Ishikawa (cell line): Measurements from ENCODE around the gene RANBP9.

Source experiments
- CEBPB ChIP-seq: IDR thresholded peaks from 2 replicates; pipeline ENCODE4 v1.6.1; 2012
- EGR1 ChIP-seq: IDR thresholded peaks from 2 replicates; pipeline ENCODE4 v1.6.1; 2012
- EP300 ChIP-seq: IDR thresholded peaks from 2 replicates; pipeline ENCODE4 v1.6.1; 2012; ENCODE audit warnings: borderline replicate concordance
- FOXM1 ChIP-seq: IDR thresholded peaks from 2 replicates; pipeline ENCODE4 v1.6.1; 2012; ENCODE audit warnings: low read depth, borderline replicate concordance
- RAD21 ChIP-seq: IDR thresholded peaks from 2 replicates; pipeline ENCODE4 v1.6.1; 2012; ENCODE audit warnings: low read depth
- TAF1 ChIP-seq: IDR thresholded peaks from 2 replicates; pipeline ENCODE4 v1.6.1; 2012; ENCODE audit warnings: low read depth, mild to moderate bottlenecking
- TCF12 ChIP-seq: IDR thresholded peaks from 2 replicates; pipeline ENCODE4 v1.6.1; 2012; ENCODE audit warnings: low read depth
- YY1 ChIP-seq: IDR thresholded peaks from 2 replicates; pipeline ENCODE4 v1.6.1; 2012; ENCODE audit warnings: low read depth
- TF ChIP-seq, protein P1 (sequence below): IDR thresholded peaks from 2 replicates; pipeline ENCODE4 v1.6.1; 2012; ENCODE audit warnings: low read depth, mild to moderate bottlenecking

DNA sequence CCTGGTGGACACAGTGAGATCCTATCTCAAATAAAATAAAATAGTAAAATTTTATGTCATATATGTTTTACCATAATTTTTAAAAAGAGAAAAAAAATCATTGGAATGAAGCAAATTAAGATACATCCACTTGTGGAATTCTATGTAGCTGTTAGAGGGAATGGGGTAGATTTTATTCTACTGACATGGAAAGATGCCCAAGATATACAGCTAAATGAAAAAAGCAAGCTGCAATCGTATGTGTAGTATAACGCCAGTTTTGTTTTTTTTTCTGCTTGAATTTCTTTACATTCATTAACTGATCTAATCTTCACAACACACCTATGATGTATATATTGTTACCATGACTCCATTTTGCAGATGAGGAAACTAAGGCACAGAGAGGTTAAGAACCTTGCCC is 23.4 kb upstream of the RANBP9 start:
- TF ChIP-seq TAF1 (no peak), YY1 (no peak), EGR1 (no peak), EP300 (no peak), RAD21 (no peak), CEBPB (no peak), TCF12 (no peak), FOXM1 (no peak)
- TF ChIP-seq, protein P1, sequence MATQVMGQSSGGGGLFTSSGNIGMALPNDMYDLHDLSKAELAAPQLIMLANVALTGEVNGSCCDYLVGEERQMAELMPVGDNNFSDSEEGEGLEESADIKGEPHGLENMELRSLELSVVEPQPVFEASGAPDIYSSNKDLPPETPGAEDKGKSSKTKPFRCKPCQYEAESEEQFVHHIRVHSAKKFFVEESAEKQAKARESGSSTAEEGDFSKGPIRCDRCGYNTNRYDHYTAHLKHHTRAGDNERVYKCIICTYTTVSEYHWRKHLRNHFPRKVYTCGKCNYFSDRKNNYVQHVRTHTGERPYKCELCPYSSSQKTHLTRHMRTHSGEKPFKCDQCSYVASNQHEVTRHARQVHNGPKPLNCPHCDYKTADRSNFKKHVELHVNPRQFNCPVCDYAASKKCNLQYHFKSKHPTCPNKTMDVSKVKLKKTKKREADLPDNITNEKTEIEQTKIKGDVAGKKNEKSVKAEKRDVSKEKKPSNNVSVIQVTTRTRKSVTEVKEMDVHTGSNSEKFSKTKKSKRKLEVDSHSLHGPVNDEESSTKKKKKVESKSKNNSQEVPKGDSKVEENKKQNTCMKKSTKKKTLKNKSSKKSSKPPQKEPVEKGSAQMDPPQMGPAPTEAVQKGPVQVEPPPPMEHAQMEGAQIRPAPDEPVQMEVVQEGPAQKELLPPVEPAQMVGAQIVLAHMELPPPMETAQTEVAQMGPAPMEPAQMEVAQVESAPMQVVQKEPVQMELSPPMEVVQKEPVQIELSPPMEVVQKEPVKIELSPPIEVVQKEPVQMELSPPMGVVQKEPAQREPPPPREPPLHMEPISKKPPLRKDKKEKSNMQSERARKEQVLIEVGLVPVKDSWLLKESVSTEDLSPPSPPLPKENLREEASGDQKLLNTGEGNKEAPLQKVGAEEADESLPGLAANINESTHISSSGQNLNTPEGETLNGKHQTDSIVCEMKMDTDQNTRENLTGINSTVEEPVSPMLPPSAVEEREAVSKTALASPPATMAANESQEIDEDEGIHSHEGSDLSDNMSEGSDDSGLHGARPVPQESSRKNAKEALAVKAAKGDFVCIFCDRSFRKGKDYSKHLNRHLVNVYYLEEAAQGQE, result no peak
